ENCODE results near the gene COL6A3.

Gene COL6A3

GRCh38 chr2:237280229-237280628 is 133.7 kb downstream of the COL6A3 start:
- H3K4me1 Mint-ChIP-seq (ENCODE audit: low read depth) = no peaks in the 10 kb centered on the region
- no peak overlapping the region for H3K4me3 Mint-ChIP-seq
- H3K36me3 Mint-ChIP-seq (ENCODE audit: low read depth) = no peaks in the 10 kb centered on the region
- H3K27me3 Mint-ChIP-seq (ENCODE audit: low read depth) = peaks cover 4% of the 10 kb centered on the region
- no peak overlapping the region for H3K27ac Mint-ChIP-seq
- no peaks in the 10 kb centered on the region for H3K9me3 Mint-ChIP-seq
- no peak for DNase-seq (ENCODE audit: low spot score)

GRCh38 chr2:237279012-237279768 is 134.8 kb downstream of the COL6A3 start:
- no peaks in the 10 kb centered on the region for H3K4me1 Mint-ChIP-seq (ENCODE audit: low read depth)
- H3K27me3 Mint-ChIP-seq (ENCODE audit: low read depth) = peaks cover 4% of the 10 kb centered on the region
- H3K9me3 Mint-ChIP-seq = no peaks in the 10 kb centered on the region
- no peak for DNase-seq (ENCODE audit: low spot score)
- no peak overlapping the region for H3K4me3 Mint-ChIP-seq
- H3K36me3 Mint-ChIP-seq (ENCODE audit: low read depth) = no peaks in the 10 kb centered on the region
- H3K27ac Mint-ChIP-seq = no peak overlapping the region

- no peak overlapping the region for H3K27ac Mint-ChIP-seq
Observed at GRCh38 chr2:237278568-237278967, 135.4 kb downstream of the COL6A3 start.

GRCh38 chr2:237276716-237277490 is 137.1 kb downstream of the COL6A3 start:
- Mint-ChIP-seq H3K4me1 (ENCODE audit: low read depth) (no peaks in the 10 kb centered on the region), H3K9me3 (no peaks in the 10 kb centered on the region), H3K4me3 (no peak overlapping the region), H3K36me3 (ENCODE audit: low read depth) (no peaks in the 10 kb centered on the region), H3K27me3 (ENCODE audit: low read depth) (peaks cover 7% of the 10 kb centered on the region), H3K27ac (no peak overlapping the region)
- no peak for DNase-seq (ENCODE audit: low spot score)

More at GRCh38 chr2:237278568-237278967, 135.4 kb downstream of the COL6A3 start:
- Mint-ChIP-seq H3K36me3 (ENCODE audit: low read depth) (no peaks in the 10 kb centered on the region), H3K27me3 (ENCODE audit: low read depth) (peaks cover 4% of the 10 kb centered on the region), H3K4me3 (no peak overlapping the region), H3K9me3 (no peaks in the 10 kb centered on the region), H3K4me1 (ENCODE audit: low read depth) (no peaks in the 10 kb centered on the region)
- DNase-seq (ENCODE audit: low spot score) = no peak
